ENCODE data around the gene GAB3. TPM values are rescaled to one million over a fixed set of nuclear protein-coding genes. Genes with fewer than 3 reads are reported as not detected.

The GAB3 gene
- total and polyA plus RNA-seq, 2 experiments from 2014 or later: 0.89 to 1.8 TPM

DNA sequence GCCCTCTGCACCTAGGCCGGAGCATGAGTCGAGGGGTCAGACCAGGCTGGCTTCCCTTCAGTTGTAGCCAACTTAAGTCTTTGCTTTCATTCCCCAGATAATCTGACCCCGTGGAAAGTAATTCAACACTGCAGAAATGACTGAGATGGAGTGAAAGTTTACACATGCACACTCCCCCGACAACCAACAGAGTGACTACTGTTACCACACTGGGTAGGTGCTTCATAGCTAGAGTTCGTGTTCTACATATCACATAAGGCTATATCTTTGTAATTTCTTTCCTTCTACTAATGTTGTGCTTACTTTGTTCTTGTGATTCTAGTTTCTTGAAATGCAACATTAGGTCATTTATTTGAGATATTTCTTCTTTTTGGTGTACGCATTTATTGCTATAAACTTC, 90.3 kb downstream of the GAB3 start:
- no peak for DNase-seq (ENCODE audit: low spot score)
- Histone ChIP-seq H3K36me3 (ENCODE audit: insufficient read depth) (no peaks in the 10 kb centered on the region), H2AFZ (no peak overlapping the region), H3K27ac (ENCODE audit: low read depth) (no peak overlapping the region), H4K20me1 (replicated peaks; ENCODE audit: insufficient read depth) (no peaks in the 10 kb centered on the region), H3K9me2 (ENCODE audit: insufficient read depth) (no peaks in the 10 kb centered on the region), H3K27me3 (ENCODE audit: insufficient read depth) (no peaks in the 10 kb centered on the region), H3K79me2 (replicated peaks; ENCODE audit: insufficient read depth) (no peaks in the 10 kb centered on the region), H3K4me3 (no peak overlapping the region), H3K4me1 (ENCODE audit: insufficient read depth) (no peaks in the 10 kb centered on the region), H3F3A (replicated peaks; ENCODE audit: low read depth) (no peaks in the 10 kb centered on the region), H3K4me2 (no peak overlapping the region)
- Mint-ChIP-seq H3K4me3 (no peak overlapping the region), H3K36me3 (ENCODE audit: low read depth) (peaks cover 3% of the 10 kb centered on the region; the same call in 1 of the 3 replicates), H3K27ac (no peak overlapping the region), H3K4me1 (no peaks in the 10 kb centered on the region), H3K27me3 (ENCODE audit: insufficient read depth, low read depth, poor library complexity) (peaks cover 1% of the 10 kb centered on the region), H3K9me3 (peaks cover 13% of the 10 kb centered on the region; the same call in 2 of the 3 replicates)
- TF ChIP-seq EZH2phosphoT487 (IDR thresholded peaks at IDR 0.05; ENCODE audit: unreplicated experiment) (no peak), JUNB (IDR thresholded peaks at IDR 0.05; ENCODE audit: unreplicated experiment) (no peak), ZNF462 (CRISPR knock-in tag; IDR thresholded peaks at IDR 0.05) (no peak), POLR2AphosphoS5 (IDR thresholded peaks at IDR 0.05; ENCODE audit: low read depth) (no peak), STAT1 (IDR thresholded peaks at IDR 0.05; ENCODE audit: unreplicated experiment) (no peak), ZNF114 (CRISPR knock-in tag; IDR thresholded peaks at IDR 0.05) (no peak)
- no peak for ATAC-seq

DNA sequence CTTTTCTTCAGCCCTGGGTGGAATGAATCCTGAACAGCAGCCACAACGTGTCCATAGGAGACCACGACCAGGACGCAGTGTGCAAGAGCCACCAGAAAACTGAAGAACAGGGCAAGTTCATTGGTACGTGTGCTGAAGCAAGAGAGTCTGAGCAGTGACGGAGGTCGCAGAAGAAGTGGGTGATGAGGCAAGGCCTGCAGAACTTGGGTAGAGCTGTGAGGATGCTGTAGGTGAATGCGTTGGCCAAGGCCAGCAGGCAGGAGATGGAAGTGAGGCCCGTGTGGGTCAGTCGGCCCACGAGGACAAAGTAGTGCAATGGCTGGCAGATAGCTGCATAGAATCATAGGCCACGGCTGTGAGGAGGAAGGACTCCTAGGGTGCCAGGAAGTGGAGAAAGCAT, 91.9 kb downstream of the GAB3 start:
- H3K27me3 ChIP-seq (ENCODE audit: insufficient read depth): no peaks in the 10 kb centered on the region
- no peaks in the 10 kb centered on the region for H3K9me2 ChIP-seq (ENCODE audit: insufficient read depth)
- H3K9me3 Mint-ChIP-seq: peaks cover 13% of the 10 kb centered on the region; the same call in 2 of the 3 replicates
- peaks cover 1% of the 10 kb centered on the region for H3K27me3 Mint-ChIP-seq (ENCODE audit: insufficient read depth, low read depth, poor library complexity)
- H3F3A ChIP-seq (replicated peaks; ENCODE audit: low read depth): no peaks in the 10 kb centered on the region
- no peaks in the 10 kb centered on the region for H3K4me1 Mint-ChIP-seq
- H2AFZ ChIP-seq: no peak overlapping the region
- no peak overlapping the region for H3K27ac Mint-ChIP-seq
- no peak for ATAC-seq
- no peaks in the 10 kb centered on the region for H3K4me1 ChIP-seq (ENCODE audit: insufficient read depth)
- no peak overlapping the region for H3K4me3 ChIP-seq
- peaks cover 3% of the 10 kb centered on the region; the same call in 1 of the 3 replicates for H3K36me3 Mint-ChIP-seq (ENCODE audit: low read depth)
- H3K36me3 ChIP-seq (ENCODE audit: insufficient read depth): no peaks in the 10 kb centered on the region
- no peak overlapping the region for H3K27ac ChIP-seq (ENCODE audit: low read depth)
- no peaks in the 10 kb centered on the region for H4K20me1 ChIP-seq (replicated peaks; ENCODE audit: insufficient read depth)
- no peak overlapping the region for H3K4me3 Mint-ChIP-seq
- no peaks in the 10 kb centered on the region for H3K79me2 ChIP-seq (replicated peaks; ENCODE audit: insufficient read depth)
- H3K4me2 ChIP-seq: no peak overlapping the region
- no peak for DNase-seq (ENCODE audit: low spot score)
- TF ChIP-seq, protein P1, sequence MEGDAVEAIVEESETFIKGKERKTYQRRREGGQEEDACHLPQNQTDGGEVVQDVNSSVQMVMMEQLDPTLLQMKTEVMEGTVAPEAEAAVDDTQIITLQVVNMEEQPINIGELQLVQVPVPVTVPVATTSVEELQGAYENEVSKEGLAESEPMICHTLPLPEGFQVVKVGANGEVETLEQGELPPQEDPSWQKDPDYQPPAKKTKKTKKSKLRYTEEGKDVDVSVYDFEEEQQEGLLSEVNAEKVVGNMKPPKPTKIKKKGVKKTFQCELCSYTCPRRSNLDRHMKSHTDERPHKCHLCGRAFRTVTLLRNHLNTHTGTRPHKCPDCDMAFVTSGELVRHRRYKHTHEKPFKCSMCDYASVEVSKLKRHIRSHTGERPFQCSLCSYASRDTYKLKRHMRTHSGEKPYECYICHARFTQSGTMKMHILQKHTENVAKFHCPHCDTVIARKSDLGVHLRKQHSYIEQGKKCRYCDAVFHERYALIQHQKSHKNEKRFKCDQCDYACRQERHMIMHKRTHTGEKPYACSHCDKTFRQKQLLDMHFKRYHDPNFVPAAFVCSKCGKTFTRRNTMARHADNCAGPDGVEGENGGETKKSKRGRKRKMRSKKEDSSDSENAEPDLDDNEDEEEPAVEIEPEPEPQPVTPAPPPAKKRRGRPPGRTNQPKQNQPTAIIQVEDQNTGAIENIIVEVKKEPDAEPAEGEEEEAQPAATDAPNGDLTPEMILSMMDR (conservative IDR thresholded peaks at IDR 0.05; ENCODE audit: low read depth in 2 of 2): no peak
- no peak for TF ChIP-seq EZH2phosphoT487 (IDR thresholded peaks at IDR 0.05; ENCODE audit: unreplicated experiment)
- TF ChIP-seq, protein P2, sequence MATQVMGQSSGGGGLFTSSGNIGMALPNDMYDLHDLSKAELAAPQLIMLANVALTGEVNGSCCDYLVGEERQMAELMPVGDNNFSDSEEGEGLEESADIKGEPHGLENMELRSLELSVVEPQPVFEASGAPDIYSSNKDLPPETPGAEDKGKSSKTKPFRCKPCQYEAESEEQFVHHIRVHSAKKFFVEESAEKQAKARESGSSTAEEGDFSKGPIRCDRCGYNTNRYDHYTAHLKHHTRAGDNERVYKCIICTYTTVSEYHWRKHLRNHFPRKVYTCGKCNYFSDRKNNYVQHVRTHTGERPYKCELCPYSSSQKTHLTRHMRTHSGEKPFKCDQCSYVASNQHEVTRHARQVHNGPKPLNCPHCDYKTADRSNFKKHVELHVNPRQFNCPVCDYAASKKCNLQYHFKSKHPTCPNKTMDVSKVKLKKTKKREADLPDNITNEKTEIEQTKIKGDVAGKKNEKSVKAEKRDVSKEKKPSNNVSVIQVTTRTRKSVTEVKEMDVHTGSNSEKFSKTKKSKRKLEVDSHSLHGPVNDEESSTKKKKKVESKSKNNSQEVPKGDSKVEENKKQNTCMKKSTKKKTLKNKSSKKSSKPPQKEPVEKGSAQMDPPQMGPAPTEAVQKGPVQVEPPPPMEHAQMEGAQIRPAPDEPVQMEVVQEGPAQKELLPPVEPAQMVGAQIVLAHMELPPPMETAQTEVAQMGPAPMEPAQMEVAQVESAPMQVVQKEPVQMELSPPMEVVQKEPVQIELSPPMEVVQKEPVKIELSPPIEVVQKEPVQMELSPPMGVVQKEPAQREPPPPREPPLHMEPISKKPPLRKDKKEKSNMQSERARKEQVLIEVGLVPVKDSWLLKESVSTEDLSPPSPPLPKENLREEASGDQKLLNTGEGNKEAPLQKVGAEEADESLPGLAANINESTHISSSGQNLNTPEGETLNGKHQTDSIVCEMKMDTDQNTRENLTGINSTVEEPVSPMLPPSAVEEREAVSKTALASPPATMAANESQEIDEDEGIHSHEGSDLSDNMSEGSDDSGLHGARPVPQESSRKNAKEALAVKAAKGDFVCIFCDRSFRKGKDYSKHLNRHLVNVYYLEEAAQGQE (IDR thresholded peaks at IDR 0.05; ENCODE audit: unreplicated experiment): no peak
- no peak for TF ChIP-seq ZNF331 (CRISPR knock-in tag; IDR thresholded peaks at IDR 0.05; ENCODE audit: low read depth)
- no peak for TF ChIP-seq JUNB (IDR thresholded peaks at IDR 0.05; ENCODE audit: unreplicated experiment)
- no peak for TF ChIP-seq STAT1 (IDR thresholded peaks at IDR 0.05; ENCODE audit: unreplicated experiment)
- no peak for TF ChIP-seq CREB1 (CRISPR knock-in tag; IDR thresholded peaks at IDR 0.05; ENCODE audit: low read depth)
- TF ChIP-seq ZNF114 (CRISPR knock-in tag; IDR thresholded peaks at IDR 0.05): no peak
